Muscle layer of duodenum (tissue), 2 donors: ENCODE results near the gene KDM4C.

Source experiments
- H3K27ac ChIP-seq: one replicate; pipeline ENCODE4 v1.7.0; 2013; ENCODE audit warnings: mild to moderate bottlenecking, low read length
- H3K27me3 ChIP-seq: one replicate; pipeline ENCODE4 v1.7.0; 2013; ENCODE audit warnings: low read depth, mild to moderate bottlenecking, control low read depth, low read length
- H3K36me3 ChIP-seq, 2 donors: one replicate each; pipeline ENCODE4 v1.7.0; 2013; ENCODE audit warnings: low read length in 2 of 2, control low read depth in 1 of 2, mild to moderate bottlenecking in 1 of 2; ENCODE audit not compliant: insufficient read depth in 2 of 2, control insufficient read depth in 1 of 2
- H3K4me1 ChIP-seq, 2 donors: one replicate each; pipeline ENCODE4 v1.7.0; 2013; ENCODE audit warnings: low read length in 2 of 2, mild to moderate bottlenecking in 2 of 2, control low read depth in 1 of 2, moderate library complexity in 1 of 2; ENCODE audit not compliant: insufficient read depth in 2 of 2, control insufficient read depth in 1 of 2
- H3K4me3 ChIP-seq, 2 donors: one replicate each; pipeline ENCODE4 v1.7.0; 2013; ENCODE audit warnings: low read length in 2 of 2, low read depth in 1 of 2, mild to moderate bottlenecking in 1 of 2
- H3K9me3 ChIP-seq, 2 donors: one replicate each; pipeline ENCODE4 v1.7.0; 2013; ENCODE audit warnings: low read length in 2 of 2, control low read depth in 1 of 2, mild to moderate bottlenecking in 1 of 2; ENCODE audit not compliant: control insufficient read depth in 1 of 2
- donor health status: healthy.

KDM4C gene

GRCh38 chr9:7055171-7055903 lies 297.6 kb downstream of the KDM4C start:
- H3K4me1 ChIP-seq, result no peaks in the 10 kb centered on the region
- no peaks in the 10 kb centered on the region for H3K36me3 ChIP-seq
- no peak overlapping the region for H3K27ac ChIP-seq
- no peak overlapping the region for H3K4me3 ChIP-seq
- no peaks in the 10 kb centered on the region for H3K9me3 ChIP-seq
- no peaks in the 10 kb centered on the region for H3K27me3 ChIP-seq

DNA sequence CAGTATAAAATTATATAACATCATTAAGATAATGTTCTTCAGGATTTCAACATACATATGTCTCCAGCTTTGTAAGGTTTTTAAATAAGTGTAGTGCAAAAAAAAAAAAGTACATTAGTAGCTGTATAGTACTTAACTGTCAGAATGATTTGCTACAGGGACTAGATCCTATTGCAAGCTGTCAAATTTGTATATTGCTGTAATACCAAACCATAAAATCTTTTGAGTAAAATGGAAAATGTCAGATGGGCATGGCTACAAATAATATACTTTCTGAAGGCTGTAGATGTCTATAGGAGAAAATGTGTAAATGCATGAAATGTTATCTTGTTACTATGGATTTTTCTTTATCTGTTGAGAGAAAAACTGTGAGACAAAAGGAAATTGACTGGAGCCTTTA lies 298.5 kb downstream of the KDM4C start:
- Histone ChIP-seq H3K27me3 (no peaks in the 10 kb centered on the region), H3K4me3 (no peak overlapping the region), H3K4me1 (no peaks in the 10 kb centered on the region), H3K27ac (no peak overlapping the region), H3K9me3 (no peaks in the 10 kb centered on the region), H3K36me3 (no peaks in the 10 kb centered on the region)

GRCh38 chr9:7058473-7058872 lies 300.7 kb downstream of the KDM4C start:
- H3K27me3 ChIP-seq, result no peaks in the 10 kb centered on the region
- H3K4me3 ChIP-seq, result no peak overlapping the region
- no peaks in the 10 kb centered on the region for H3K36me3 ChIP-seq
- H3K27ac ChIP-seq, result no peak overlapping the region
- no peaks in the 10 kb centered on the region for H3K9me3 ChIP-seq
- H3K4me1 ChIP-seq, result no peaks in the 10 kb centered on the region

- Histone ChIP-seq H3K36me3 (no peaks in the 10 kb centered on the region), H3K4me1 (no peaks in the 10 kb centered on the region), H3K27me3 (no peaks in the 10 kb centered on the region), H3K9me3 (no peaks in the 10 kb centered on the region), H3K4me3 (no peak overlapping the region), H3K27ac (no peak overlapping the region)
Measured at GRCh38 chr9:7067169-7067568, 309.4 kb downstream of the KDM4C start.

DNA sequence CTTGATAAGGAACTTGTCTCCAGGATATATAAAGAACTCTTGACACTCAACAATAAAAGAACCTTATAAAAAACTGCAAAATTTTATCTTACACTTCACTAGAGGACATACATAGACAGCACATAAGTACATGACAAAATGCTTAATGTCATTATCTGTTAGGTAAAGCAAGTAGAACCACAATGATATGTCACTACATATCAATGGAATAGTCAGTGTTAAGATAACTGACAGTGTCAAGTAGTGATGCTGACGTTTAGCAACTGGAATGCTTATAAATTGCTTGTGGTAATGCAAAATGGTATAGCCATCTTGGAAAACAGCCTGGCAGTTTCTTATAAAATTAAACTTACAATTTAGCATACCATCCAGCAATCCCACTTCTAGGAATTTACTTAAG lies 314.1 kb downstream of the KDM4C start:
- no peaks in the 10 kb centered on the region for H3K27me3 ChIP-seq
- H3K4me1 ChIP-seq, result no peaks in the 10 kb centered on the region
- H3K9me3 ChIP-seq, result no peaks in the 10 kb centered on the region
- H3K4me3 ChIP-seq, result no peak overlapping the region
- peaks cover under 1 to 4% of the 10 kb centered on the region in 2 donors for H3K36me3 ChIP-seq
- H3K27ac ChIP-seq, result no peak overlapping the region

DNA sequence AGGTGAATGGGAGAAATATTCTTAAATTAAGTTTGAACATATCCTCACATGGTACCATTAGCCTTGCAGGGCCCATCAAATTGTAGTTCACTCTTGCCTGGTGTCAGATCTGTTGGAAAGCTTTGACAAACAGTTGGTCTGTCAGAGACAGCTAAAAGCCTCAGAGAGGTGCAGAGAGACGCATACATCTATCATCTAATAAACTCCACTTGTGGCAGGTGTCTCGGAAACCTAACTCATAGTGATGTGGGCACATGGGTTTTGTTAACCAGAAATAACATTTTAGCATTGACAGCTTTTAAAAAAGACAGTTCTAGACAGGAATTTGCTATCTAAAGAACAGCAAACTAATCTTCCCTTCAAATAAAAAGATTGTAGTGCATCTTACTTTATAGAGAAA lies 315.9 kb downstream of the KDM4C start:
- Histone ChIP-seq H3K4me1 (no peaks in the 10 kb centered on the region), H3K27me3 (no peaks in the 10 kb centered on the region), H3K4me3 (no peak overlapping the region), H3K9me3 (no peaks in the 10 kb centered on the region), H3K36me3 (peaks cover 4 to 13% of the 10 kb centered on the region in 2 donors), H3K27ac (no peak overlapping the region)

DNA sequence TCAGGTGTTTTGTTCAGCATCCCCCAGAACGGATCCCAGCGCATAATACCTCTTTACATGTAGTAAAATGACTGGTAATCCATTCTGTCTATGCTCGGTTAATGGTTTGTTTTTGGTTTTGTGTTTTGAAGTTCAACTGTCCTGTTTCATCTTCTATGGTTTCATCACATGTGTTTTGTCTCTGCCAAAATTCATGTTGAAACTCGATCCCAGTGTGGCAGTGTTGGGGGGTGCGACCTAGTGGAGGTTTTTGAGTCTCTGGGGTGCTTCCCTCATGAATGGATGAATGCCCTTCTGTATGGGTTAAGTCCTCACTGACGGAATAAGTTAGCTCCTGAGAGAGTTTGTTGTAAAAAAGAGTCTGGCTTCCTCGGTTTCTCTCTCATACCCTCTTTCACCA lies 317.4 kb downstream of the KDM4C start:
- H3K9me3 ChIP-seq, result no peaks in the 10 kb centered on the region
- H3K4me3 ChIP-seq, result no peak overlapping the region
- no peaks in the 10 kb centered on the region for H3K4me1 ChIP-seq
- peaks cover 4 to 13% of the 10 kb centered on the region in 2 donors for H3K36me3 ChIP-seq
- no peak overlapping the region for H3K27ac ChIP-seq
- no peaks in the 10 kb centered on the region for H3K27me3 ChIP-seq

- Histone ChIP-seq H3K4me1 (no peaks in the 10 kb centered on the region), H3K27me3 (no peaks in the 10 kb centered on the region), H3K36me3 (peaks cover 4 to 13% of the 10 kb centered on the region in 2 donors), H3K9me3 (no peaks in the 10 kb centered on the region), H3K4me3 (no peak overlapping the region), H3K27ac (no peak overlapping the region)
Measured at GRCh38 chr9:7079051-7079450, 321.3 kb downstream of the KDM4C start.

DNA sequence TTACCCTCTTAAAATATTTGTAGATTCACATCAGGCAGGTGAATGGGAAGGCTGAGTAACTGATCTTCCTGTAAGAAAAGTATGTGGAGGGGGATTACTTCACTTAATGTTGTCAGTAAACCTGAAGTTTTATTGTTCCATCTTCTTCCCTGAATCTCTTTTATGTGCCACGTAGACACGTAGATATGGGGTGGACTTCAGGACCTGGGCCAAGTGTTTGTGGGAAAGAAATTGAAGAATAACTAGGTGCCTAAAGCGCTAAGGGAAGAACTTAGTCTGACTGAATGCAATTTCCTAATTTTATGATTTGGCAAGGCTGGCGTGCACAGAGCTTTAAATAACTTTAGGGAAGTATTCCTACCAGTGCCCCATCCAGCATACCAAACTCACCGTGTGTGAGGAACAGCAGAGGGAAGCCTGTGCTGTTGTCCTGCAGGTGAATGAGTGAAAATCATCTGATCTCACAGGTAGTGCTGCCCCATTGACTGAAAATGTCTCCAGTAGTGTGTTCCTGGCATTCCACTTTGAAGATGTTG lies 323.4 kb downstream of the KDM4C start:
- Histone ChIP-seq H3K36me3 (peaks cover 4 to 15% of the 10 kb centered on the region in 2 donors), H3K9me3 (no peaks in the 10 kb centered on the region)

GRCh38 chr9:7083192-7083591 lies 325.4 kb downstream of the KDM4C start:
- Histone ChIP-seq H3K36me3 (peaks cover 3 to 10% of the 10 kb centered on the region in 2 donors), H3K4me1 (peaks cover 0 to under 1% of the 10 kb centered on the region in 2 donors), H3K27ac (no peak overlapping the region), H3K9me3 (no peaks in the 10 kb centered on the region), H3K27me3 (no peaks in the 10 kb centered on the region), H3K4me3 (no peak overlapping the region)

More for the DNA sequence above, 323.4 kb downstream of the KDM4C start:
- no peaks in the 10 kb centered on the region for H3K27me3 ChIP-seq
- H3K4me3 ChIP-seq, result no peak overlapping the region
- H3K4me1 ChIP-seq, result no peaks in the 10 kb centered on the region
- H3K27ac ChIP-seq, result no peak overlapping the region

- Histone ChIP-seq H3K4me1 (peaks cover 0 to 6% of the 10 kb centered on the region in 2 donors), H3K4me3 (no peak overlapping the region), H3K9me3 (no peaks in the 10 kb centered on the region), H3K27ac (no peak overlapping the region), H3K27me3 (no peaks in the 10 kb centered on the region), H3K36me3 (peaks cover 3 to 10% of the 10 kb centered on the region in 2 donors)
Measured at GRCh38 chr9:7085357-7085756, 327.6 kb downstream of the KDM4C start.

DNA sequence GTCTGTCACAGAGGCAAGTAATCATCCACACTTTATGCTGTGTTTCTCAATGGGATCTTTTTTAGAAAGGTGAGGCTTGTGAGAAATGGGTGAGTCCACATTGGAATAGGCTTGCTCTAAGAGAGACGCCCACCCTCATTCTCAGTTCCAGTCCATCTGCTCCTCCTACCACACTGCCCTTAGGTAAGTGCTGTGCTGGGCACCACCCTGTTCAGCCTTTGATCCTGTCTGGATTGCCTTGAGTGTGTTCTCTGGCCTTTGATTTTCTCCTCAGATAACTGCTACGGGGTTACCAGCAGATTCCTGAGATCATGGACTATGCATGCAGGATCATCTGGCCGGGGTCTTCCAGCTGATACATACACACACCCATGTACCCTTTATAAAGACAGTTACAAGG lies 328.6 kb downstream of the KDM4C start:
- Histone ChIP-seq H3K27me3 (no peaks in the 10 kb centered on the region), H3K36me3 (peaks cover 3 to 10% of the 10 kb centered on the region in 2 donors), H3K27ac (no peak overlapping the region), H3K9me3 (no peaks in the 10 kb centered on the region), H3K4me1 (peaks cover 0 to 6% of the 10 kb centered on the region in 2 donors), H3K4me3 (no peak overlapping the region)
